A673 (cell line): Measurements from ENCODE around the gene MAGI1. TPM values are rescaled to one million over a fixed set of nuclear protein-coding genes. Genes with fewer than 3 reads are reported as not detected.

Source experiments
- BruUV-seq: library from RNA; stranded (reverse); fragments of 400-500 nt; replicated peaks from 2 replicates; lab custom pipeline; 2021; lab: Mats Ljungman, UMichigan
- CTCF ChIA-PET: fragments of 300-600 bp; sonication (Branson Sonifier 250); formaldehyde crosslinking; loops from one replicate; lab custom pipeline; 2022; ENCODE audit warnings: antibody characterized with exemption; lab: Charles Lee
- POLR2A ChIA-PET: fragments of 300-600 bp; sonication (Branson Sonifier 250); formaldehyde crosslinking; loops from one replicate; lab custom pipeline; 2022; ENCODE audit warnings: antibody characterized with exemption; ENCODE audit not compliant: low non-redundant PET; lab: Charles Lee
- DNase-seq: peaks from one replicate; pipeline ENCODE4 v3.0.0-alpha.2; 2015; ENCODE audit warnings: low spot score
- H3K27ac ChIP-seq: fragments of 200-600 bp; sonication (generic); 2 replicates; pipeline ENCODE4 v1.5.1; 2016; ENCODE audit warnings: mixed run types, low read depth, mild to moderate bottlenecking, mixed read lengths, antibody characterized with exemption, low read length; ENCODE audit not compliant: poor library complexity, severe bottlenecking
- H3K27me3 ChIP-seq: fragments of 200-600 bp; sonication (generic); replicated peaks from 2 replicates; pipeline ENCODE4 v1.6.1; 2017; ENCODE audit warnings: mixed run types, low read depth, mild to moderate bottlenecking, mixed read lengths, antibody characterized with exemption, low read length; ENCODE audit not compliant: insufficient read depth, poor library complexity
- H3K36me3 ChIP-seq: fragments of 200-600 bp; sonication (generic); 2 replicates; pipeline ENCODE4 v1.6.1; 2016; ENCODE audit warnings: mixed run types, mild to moderate bottlenecking, mixed read lengths, antibody characterized with exemption, low read length; ENCODE audit not compliant: insufficient read depth, poor library complexity, severe bottlenecking
- H3K4me1 ChIP-seq: fragments of 200-600 bp; sonication (generic); 2 replicates; pipeline ENCODE4 v1.6.1; 2017; ENCODE audit warnings: mixed run types, mild to moderate bottlenecking, mixed read lengths, antibody characterized with exemption, low read length; ENCODE audit not compliant: insufficient read depth, poor library complexity, severe bottlenecking
- H3K4me3 ChIP-seq: fragments of 200-600 bp; sonication (generic); 2 replicates; pipeline ENCODE4 v1.5.1; 2016; ENCODE audit warnings: low read depth, mixed run types, mild to moderate bottlenecking, mixed read lengths, low read length; ENCODE audit not compliant: poor library complexity, severe bottlenecking
- H3K9me3 ChIP-seq: fragments of 200-600 bp; sonication (generic); 2 replicates; pipeline ENCODE4 v1.6.1; 2016; ENCODE audit warnings: mixed run types, low read depth, mild to moderate bottlenecking, mixed read lengths, antibody characterized with exemption, low read length; ENCODE audit not compliant: poor library complexity, severe bottlenecking
- CTCF ChIP-seq: fragments of 300-800, 200-600 bp; sonication (generic); conservative IDR thresholded peaks from 2 replicates; pipeline ENCODE4 v1.5.1; 2017; ENCODE audit warnings: low read depth, mild to moderate bottlenecking, antibody characterized with exemption, low read length, moderate library complexity, mixed read lengths
- EZH2 ChIP-seq: fragments of 200-600 bp; sonication (generic); IDR thresholded peaks from 2 replicates; pipeline ENCODE4 v1.6.1; 2017; ENCODE audit warnings: borderline replicate concordance, low read depth, mild to moderate bottlenecking, mixed read lengths, antibody characterized with exemption, low read length; ENCODE audit not compliant: poor library complexity, severe bottlenecking
- intact Hi-C: fragments of 100-400 bp; cut with micrococcal nuclease; formaldehyde crosslinking; loops from one replicate; pipeline ENCODE4 v1.10.0; 2022; ENCODE audit not compliant: unreplicated experiment
- total RNA-seq: library from RNA; stranded (reverse); gene quantifications from 2 replicates; pipeline ENCODE4 v1.2.3, GENCODE V29; 2021

MAGI1 gene
- total RNA-seq, 1 experiment from 2014 or later, result 30.5 TPM

- no peak for TF ChIP-seq EZH2
- TF ChIP-seq CTCF, result no peak
- POLR2A ChIA-PET, result no interaction called here
- no peak overlapping the region for H3K27ac ChIP-seq
- intact Hi-C loops, result no loop called here
- no peaks in the 10 kb centered on the region for H3K27me3 ChIP-seq
- H3K36me3 ChIP-seq, result no peaks in the 10 kb centered on the region
- H3K4me3 ChIP-seq, result no peak overlapping the region
- no peak for DNase-seq
- H3K4me1 ChIP-seq, result no peaks in the 10 kb centered on the region
- H3K9me3 ChIP-seq, result no peaks in the 10 kb centered on the region
- BruUV-seq, result no TSS peak
- CTCF ChIA-PET, result no interaction called here
Measured at GRCh38 chr3:65583188-65583587, 455.5 kb downstream of the MAGI1 start.

DNA sequence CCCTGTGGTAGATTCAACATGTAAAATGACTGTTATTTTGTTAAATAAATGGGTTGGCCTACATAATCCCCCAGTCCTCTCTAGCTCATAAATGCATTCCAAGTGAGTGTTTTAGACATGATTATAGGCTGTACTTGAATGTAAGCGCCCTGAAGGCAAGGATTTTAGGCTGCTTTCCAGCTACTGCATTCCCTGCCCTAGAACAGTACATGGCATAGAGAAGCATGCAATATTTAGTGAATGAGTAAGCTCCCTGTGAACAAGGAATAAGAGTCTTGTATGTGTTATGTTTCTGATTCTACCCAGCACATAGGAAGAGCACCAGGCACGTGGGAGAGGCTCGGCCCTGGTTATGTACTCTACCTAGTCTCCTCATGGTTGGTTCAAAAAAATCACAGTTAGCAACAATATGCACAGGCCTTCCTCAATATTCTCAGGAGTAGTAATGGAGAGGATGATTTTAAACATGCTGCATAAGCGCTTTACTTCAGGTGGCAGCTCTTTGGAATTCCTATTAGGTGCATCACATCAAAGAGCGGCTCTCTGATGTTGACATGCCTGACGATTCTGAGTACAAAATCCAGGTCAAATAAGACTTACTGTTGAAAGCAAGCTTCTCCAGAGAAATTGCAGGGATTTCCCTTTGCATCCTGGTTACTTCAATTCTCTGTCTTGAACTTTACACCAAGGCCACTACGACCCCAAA is 456.6 kb downstream of the MAGI1 start:
- TF ChIP-seq EZH2, result no peak
- TF ChIP-seq CTCF, result no peak
- ChIA-PET CTCF (no interaction called here), POLR2A (no interaction called here)
- Histone ChIP-seq H3K4me3 (no peak overlapping the region), H3K27ac (no peak overlapping the region), H3K4me1 (no peaks in the 10 kb centered on the region), H3K9me3 (no peaks in the 10 kb centered on the region), H3K27me3 (no peaks in the 10 kb centered on the region), H3K36me3 (no peaks in the 10 kb centered on the region)
- intact Hi-C loops, result no loop called here
- BruUV-seq, result no TSS peak
- DNase-seq, result no peak

DNA sequence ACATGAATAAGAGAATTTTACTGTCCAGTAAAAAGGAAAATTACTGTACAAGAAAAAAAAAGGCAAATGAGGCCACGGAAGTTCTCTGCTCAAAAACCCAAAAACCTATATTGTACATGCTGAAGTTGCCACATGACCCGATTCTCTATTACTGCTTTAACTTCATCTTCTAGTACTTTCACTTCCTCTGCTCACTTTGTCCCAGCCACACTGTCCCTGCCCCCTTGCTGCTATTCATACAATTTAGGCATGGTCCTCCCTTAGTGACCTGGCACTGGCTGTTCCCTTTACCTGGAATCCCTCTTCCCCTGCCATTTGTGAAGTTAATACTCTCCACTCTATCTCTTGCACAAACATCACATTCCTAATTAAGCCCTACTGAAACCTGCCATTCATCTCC is 457.4 kb downstream of the MAGI1 start:
- no peak overlapping the region for H3K4me3 ChIP-seq
- H3K27me3 ChIP-seq, result no peaks in the 10 kb centered on the region
- no peaks in the 10 kb centered on the region for H3K36me3 ChIP-seq
- ChIA-PET CTCF (no interaction called here), POLR2A (no interaction called here)
- intact Hi-C loops, result no loop called here
- no peak for DNase-seq
- TF ChIP-seq EZH2 (no peak), CTCF (no peak)
- H3K4me1 ChIP-seq, result no peaks in the 10 kb centered on the region
- no peak overlapping the region for H3K27ac ChIP-seq
- no peaks in the 10 kb centered on the region for H3K9me3 ChIP-seq
- BruUV-seq, result no TSS peak
